Nephron (organoid): ENCODE results near the gene SESN1.

Experiments used
- H3K27ac Mint-ChIP-seq, 3 experiments: 2 replicates each; pipeline ENCODE4 v1.8.0; 2020; ENCODE audit warnings: mixed read lengths in 3 of 3, mild to moderate bottlenecking in 2 of 3, moderate library complexity in 1 of 3
- H3K27me3 Mint-ChIP-seq: 2 replicates; pipeline ENCODE4 v1.8.0; 2021; ENCODE audit warnings: low read depth, mild to moderate bottlenecking, moderate library complexity, mixed read lengths
- H3K36me3 Mint-ChIP-seq: 2 replicates; pipeline ENCODE4 v1.8.0; 2020; ENCODE audit warnings: low read depth, mixed read lengths
- H3K4me1 Mint-ChIP-seq: 2 replicates; pipeline ENCODE4 v1.8.0; 2020; ENCODE audit warnings: mixed read lengths
- H3K4me3 Mint-ChIP-seq, 3 experiments: 2 replicates each; pipeline ENCODE4 v1.8.0; 2020; ENCODE audit warnings: mild to moderate bottlenecking in 3 of 3, mixed read lengths in 3 of 3, moderate library complexity in 2 of 3
- H3K9me3 Mint-ChIP-seq: 2 replicates; pipeline ENCODE4 v1.8.0; 2020; ENCODE audit warnings: mixed read lengths
- CTCF ChIP-seq, 3 experiments: fragments of 200-600 bp; sonication (generic); IDR thresholded peaks; one replicate each; pipeline ENCODE4 v1.5.0; 2021; ENCODE audit warnings: antibody characterized with exemption in 3 of 3; ENCODE audit not compliant: unreplicated experiment in 3 of 3

The SESN1 gene

DNA sequence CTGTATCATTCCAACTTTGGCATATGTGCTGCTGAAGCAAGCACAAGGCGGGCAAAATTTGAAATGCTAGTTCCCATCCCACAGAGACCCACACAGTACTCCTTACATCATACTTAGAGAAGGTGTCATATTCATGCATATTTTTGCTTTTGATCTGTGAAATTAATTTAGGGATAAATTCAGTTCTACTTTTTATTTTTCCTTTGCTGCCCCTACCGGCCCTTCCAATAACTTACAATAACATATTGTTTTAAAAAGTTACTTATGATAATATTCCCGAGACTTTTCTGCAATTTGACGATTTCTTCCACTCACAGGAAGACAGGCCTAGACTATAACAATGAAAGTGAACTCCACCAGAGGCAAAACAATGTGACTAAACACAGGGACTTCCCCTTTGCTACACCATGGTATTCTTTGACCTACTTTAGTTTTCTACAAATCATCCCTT lies 35.0 kb downstream of the SESN1 start:
- Mint-ChIP-seq H3K9me3 (no peaks in the 10 kb centered on the region), H3K27me3 (no peaks in the 10 kb centered on the region), H3K27ac (no peak overlapping the region), H3K4me1 (peaks cover 16% of the 10 kb centered on the region), H3K36me3 (no peaks in the 10 kb centered on the region), H3K4me3 (no peak overlapping the region)
- TF ChIP-seq CTCF (IDR thresholded peaks at IDR 0.05; ENCODE audit: unreplicated experiment in 3 of 3), result no peak

DNA sequence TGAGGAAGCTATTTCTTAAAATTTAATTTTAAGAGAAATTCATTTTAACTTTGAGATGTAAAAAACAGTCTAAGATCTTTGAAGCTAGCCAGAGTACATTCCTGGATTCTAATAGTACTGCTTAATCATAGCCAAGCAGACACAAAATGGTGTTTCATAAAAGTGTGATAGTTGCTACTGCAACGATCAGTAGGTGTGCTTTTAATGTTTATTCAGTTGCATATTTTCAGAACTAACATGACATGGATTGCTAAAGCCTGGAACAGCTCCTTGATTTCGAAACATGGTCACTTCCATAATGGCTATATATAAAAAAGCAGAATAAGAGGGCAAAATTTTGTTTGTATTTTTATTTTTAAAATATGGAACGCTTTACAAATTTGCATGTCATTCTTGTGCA lies 35.5 kb downstream of the SESN1 start:
- Mint-ChIP-seq H3K9me3 (no peaks in the 10 kb centered on the region), H3K36me3 (no peaks in the 10 kb centered on the region), H3K4me1 (peaks cover 17% of the 10 kb centered on the region), H3K27ac (no peak overlapping the region), H3K4me3 (no peak overlapping the region), H3K27me3 (no peaks in the 10 kb centered on the region)
- no peak for TF ChIP-seq CTCF (IDR thresholded peaks at IDR 0.05; ENCODE audit: unreplicated experiment in 3 of 3)

- no peak overlapping the region for H3K27ac Mint-ChIP-seq
- H3K4me3 Mint-ChIP-seq, result no peak overlapping the region
- no peaks in the 10 kb centered on the region for H3K27me3 Mint-ChIP-seq
- peaks cover 18% of the 10 kb centered on the region for H3K4me1 Mint-ChIP-seq
- H3K9me3 Mint-ChIP-seq, result no peaks in the 10 kb centered on the region
- no peaks in the 10 kb centered on the region for H3K36me3 Mint-ChIP-seq
- no peak for TF ChIP-seq CTCF (IDR thresholded peaks at IDR 0.05; ENCODE audit: unreplicated experiment in 3 of 3)
Observed at GRCh38 chr6:109058620-109059019, 36.0 kb downstream of the SESN1 start.

DNA sequence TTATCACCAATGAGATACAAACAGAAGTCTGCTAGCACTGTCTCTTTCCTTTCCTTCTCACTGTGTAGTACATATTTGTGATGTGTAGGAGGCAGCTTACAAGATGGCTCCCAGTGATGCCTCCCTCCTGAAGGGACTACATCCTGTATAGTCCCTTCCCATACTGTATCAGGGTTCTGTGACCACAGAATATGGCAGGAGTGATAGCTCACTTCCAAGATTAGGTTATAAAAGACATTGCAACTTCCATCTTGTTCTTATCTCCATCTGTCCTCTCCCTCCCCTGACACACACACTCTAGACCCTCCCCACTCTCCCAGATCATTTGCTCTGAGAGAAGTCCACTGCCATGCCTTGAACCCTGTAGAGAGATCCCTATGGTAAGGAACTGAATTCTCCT lies 38.0 kb downstream of the SESN1 start:
- peak overlapping the region in 2 of 3 experiments; percentile 30 for H3K27ac Mint-ChIP-seq
- no peak for TF ChIP-seq CTCF (IDR thresholded peaks at IDR 0.05; ENCODE audit: unreplicated experiment in 3 of 3)
- peaks cover 30% of the 10 kb centered on the region for H3K4me1 Mint-ChIP-seq
- H3K4me3 Mint-ChIP-seq, result no peak overlapping the region
- H3K9me3 Mint-ChIP-seq, result no peaks in the 10 kb centered on the region
- H3K27me3 Mint-ChIP-seq, result no peaks in the 10 kb centered on the region
- no peaks in the 10 kb centered on the region for H3K36me3 Mint-ChIP-seq

- no peak overlapping the region for H3K27ac Mint-ChIP-seq
- H3K9me3 Mint-ChIP-seq, result no peaks in the 10 kb centered on the region
- H3K4me1 Mint-ChIP-seq, result peaks cover 32% of the 10 kb centered on the region
- H3K36me3 Mint-ChIP-seq, result no peaks in the 10 kb centered on the region
- no peaks in the 10 kb centered on the region for H3K27me3 Mint-ChIP-seq
- H3K4me3 Mint-ChIP-seq, result no peak overlapping the region
- TF ChIP-seq CTCF (IDR thresholded peaks at IDR 0.05; ENCODE audit: unreplicated experiment in 3 of 3), result no peak
Observed at GRCh38 chr6:109055771-109056235, 38.8 kb downstream of the SESN1 start.

GRCh38 chr6:109053336-109053735 lies 41.3 kb downstream of the SESN1 start:
- Mint-ChIP-seq H3K27me3 (no peaks in the 10 kb centered on the region), H3K36me3 (peaks cover 14% of the 10 kb centered on the region), H3K4me1 (peaks cover 27% of the 10 kb centered on the region), H3K4me3 (peak overlapping the region in 1 of 3 experiments; percentile 22), H3K9me3 (peaks cover 3% of the 10 kb centered on the region), H3K27ac (peak overlapping the region; percentile 41 to 84 (median 42))
- no peak for TF ChIP-seq CTCF (IDR thresholded peaks at IDR 0.05; ENCODE audit: unreplicated experiment in 3 of 3)
